Hindlimb muscle (tissue), 1 donor: ENCODE measurements around the gene TMTC2. TPM values are rescaled to one million over a fixed set of nuclear protein-coding genes. Genes with fewer than 3 reads are reported as not detected.
A peak's percentile ranks its signal among the peaks of the same experiment; 100 is the strongest.

Source experiments
- DNase-seq: peaks from one replicate; pipeline ENCODE4 v3.0.0-alpha.2; 2013
- polyA plus RNA-seq: library from polyadenylated mRNA; unstranded; fragments of 120-200 nt; gene quantifications from one replicate; pipeline ENCODE4 v1.2.1, GENCODE V29; 2013; ENCODE audit not compliant: insufficient read length

Gene TMTC2
- polyA plus RNA-seq, 1 donor, result 15.5 TPM

DNA sequence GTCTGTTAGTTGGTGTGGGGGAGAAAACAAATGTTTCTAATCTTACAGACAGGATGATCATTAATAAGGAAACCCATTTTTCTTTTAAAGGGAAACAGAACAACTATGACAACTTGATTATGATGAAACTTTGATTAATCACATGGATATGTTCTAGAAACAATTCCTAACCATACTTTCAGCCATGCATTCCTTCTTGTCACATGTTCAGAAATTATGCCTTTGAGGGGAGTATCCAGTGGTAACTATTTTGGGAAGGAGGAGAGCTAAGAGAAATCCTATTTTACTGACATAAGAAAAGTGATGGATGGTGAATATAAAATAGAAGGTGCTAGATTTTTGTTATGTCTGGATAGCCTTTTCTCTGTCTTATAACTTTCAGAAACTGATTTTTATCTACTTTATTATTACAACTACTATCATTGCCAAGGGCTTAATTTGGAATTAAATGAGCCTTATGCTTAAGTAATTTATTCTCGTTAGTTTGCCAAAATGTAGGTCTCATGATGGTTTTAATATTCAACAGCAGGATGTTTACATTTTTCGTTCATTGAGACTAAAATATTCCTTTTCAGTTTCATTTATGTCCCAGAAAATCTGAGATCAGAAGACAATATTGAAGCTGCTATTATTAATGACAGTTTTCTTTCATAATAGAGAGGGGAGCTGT lies 200.1 kb downstream of the TMTC2 start:
- DNase-seq, result no peak

DNA sequence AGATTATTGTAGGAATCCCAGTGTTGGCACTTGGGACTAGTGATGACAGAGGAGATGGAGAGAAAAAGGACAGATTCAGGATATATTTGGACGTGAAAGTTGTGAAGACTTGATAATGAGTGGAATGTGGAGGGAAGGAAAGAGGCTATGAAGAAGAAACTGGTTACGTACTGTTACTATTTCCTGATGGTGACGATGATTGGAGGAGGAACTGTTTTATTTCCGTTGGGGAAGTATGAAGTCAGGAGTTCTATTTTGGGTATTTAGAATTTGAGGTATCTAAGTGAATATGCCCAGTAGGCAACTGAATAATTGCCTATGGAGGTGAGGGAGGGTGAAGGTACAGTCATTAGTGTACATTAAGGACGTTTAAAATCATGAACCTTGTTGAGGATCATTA lies 207.2 kb downstream of the TMTC2 start:
- no peak for DNase-seq

DNA sequence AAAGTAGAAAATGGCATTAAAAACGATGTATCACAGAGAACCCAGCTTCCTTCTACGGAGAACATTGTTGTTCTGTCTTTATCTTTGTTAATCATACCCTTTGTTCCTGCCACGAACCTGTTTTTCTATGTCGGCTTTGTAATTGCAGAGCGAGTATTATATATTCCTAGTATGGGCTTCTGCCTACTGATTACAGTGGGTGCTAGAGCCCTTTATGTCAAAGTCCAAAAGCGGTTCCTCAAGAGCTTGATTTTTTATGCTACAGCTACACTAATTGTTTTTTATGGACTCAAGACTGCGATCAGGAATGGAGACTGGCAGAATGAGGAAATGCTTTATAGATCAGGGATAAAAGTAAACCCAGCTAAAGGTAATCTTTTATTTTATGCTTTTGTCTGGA lies 209.6 kb downstream of the TMTC2 start:
- DNase-seq, result no peak

DNA sequence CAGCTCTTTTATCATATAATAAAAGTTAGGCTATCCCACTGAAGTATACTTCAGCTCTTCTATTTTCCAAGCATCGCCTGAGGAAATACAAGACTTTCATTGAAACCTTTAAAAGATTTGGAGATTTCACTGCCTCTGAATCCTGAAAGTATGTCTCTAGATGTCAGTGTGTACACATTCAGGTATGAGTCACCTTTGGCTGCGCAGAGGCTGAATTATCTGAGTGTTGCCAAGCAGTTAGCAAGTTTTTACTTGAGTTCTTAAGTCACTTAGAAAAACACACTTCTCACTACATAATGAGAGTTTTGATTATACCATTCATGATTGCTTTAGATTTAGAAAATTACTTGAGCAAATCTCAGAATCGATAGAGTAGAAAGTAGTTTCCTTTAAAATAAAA lies 210.3 kb downstream of the TMTC2 start:
- no peak for DNase-seq

DNA sequence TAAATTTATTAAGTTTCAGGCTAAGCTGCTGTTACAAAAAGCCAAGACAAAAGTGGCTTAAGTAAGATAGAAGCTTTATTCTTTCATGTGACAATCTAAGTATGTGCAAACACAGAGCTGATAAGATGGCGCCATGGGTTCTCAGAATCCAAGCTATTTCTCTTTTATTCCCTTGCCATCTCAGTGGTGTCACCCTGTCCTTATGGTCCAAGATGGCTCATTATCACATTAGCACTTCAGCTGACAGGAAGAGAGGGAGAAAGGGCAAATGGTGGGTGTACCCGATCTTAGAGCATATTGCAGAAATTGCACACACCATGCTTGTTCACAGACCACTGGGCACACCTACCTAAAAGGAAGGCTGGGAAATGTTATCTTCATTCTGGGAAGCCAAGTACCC lies 211.7 kb downstream of the TMTC2 start:
- no peak for DNase-seq

DNA sequence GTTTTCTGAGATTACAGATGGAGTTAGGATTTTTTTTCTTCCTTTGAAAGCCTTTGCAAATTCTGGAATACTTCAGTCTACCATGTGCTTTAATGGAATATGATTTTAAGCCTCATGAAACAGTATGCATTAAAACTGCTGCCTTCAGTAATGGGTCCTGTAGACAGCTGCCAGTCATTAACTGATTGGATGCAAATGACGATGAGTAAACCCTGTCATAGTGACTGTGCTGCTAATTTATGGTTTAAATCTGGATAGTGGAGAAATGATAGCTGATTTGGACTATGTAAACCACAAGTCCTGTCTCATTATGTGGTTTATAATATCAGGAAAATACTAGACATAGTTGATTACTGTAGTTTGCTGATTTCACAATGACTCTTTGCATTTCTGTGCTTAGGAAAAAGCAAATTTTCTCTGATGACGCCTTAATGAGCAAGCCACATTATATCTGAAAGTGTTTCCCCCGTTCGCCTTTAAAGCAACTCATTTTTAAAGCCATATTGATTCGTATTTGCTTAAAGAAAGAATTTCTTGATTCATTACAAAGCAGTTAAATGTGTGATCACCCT lies 217.6 kb downstream of the TMTC2 start:
- DNase-seq, result no peak

DNA sequence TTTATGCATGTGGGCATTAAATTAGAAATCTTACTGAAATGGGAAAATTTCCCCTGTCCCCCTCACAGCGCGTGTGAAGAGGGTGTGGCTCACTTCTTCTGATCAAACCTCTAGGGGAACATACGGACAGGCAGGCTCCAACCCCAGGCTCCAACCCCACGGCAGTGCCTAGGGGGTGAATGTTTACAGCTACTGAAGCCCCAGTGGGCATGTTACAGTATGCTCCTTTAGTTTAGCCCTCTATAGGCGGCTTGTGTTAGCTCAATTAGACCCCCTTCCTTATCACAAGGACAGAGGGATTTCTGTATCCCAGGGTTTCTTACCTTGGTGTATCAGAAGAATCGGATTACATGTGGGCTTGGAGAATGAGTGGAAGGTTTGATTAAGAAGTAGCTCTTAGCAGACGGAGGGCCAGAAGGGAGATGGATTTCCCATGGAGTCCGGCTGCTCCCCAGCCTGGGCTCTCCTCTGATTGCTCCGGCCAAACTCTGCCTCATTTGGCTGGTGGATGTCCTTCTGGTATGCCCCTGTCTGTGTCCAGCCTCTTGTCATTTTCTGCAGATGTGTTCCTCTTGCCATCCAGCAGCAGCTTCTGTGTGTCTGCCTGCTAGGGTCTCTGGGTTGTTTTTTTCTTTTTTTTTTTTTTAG lies 223.7 kb downstream of the TMTC2 start:
- no peak for DNase-seq

DNA sequence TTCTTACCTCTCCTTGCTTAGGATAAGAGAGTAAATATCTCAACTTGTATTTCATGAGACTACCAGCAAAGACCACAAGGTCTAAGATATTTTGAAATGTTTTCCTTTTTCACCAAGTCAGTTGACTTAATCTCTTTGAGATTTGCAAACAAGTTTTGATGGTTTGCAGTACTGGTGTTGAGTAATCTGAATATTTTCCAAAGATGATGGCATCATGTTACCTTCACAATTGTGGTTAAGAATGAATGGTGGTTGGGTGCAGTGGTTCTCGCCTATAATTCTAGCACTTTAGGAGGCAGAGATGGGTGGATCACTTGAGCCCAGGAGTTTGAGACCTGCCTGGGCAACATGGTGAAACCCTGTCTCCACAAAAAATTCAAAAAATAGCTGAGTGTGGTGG lies 225.7 kb downstream of the TMTC2 start:
- DNase-seq, result no peak

DNA sequence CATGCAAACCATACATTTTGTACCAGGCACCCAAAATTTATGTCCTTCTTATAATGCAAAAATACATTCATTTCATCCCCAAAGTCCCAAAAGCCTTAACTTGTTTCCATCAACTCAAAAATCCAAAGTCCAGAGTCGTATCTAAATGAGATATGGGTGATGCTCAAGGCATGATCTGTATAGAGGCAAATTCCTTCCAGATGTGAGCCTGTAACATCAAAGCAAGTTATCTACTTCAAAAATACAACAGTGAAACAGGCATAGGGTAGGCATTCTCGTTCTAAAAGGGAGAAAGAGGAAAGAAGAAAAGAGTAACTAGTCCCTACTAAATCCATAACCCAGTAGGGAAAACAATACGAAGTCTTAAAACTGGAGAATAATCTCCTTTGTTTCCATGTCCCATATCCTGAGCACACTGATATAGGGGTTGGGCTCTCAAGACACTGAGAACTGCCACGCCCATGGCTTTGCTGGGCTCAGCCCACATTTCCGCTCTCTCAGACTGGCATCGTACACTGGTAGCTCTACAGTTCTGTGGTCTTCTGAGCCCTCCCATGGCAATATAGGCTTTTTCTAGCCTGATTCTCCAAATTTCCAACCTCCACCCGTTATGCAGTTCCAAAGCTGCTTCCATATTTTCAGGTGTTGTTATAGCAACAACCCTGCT lies 232.8 kb downstream of the TMTC2 start:
- DNase-seq, result no peak

DNA sequence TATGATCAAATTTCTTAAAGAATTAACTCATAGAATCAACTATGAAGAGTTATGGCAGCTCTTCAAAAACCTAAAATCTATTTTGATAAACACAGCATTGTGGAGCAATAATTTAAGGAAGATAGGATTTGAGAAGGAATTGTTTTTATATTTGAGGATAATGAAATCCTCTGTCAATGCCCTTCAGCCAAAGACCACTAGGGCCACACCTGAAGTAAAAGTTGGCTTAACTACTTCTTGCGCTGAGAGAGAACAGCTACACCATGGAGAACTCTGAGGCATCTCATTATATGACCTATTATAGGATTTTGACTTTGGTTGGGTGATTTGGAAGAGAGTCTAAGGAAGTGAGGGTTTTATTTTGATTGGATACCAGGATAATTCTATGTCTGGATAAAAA lies 237.2 kb downstream of the TMTC2 start:
- DNase-seq, result no peak

DNA sequence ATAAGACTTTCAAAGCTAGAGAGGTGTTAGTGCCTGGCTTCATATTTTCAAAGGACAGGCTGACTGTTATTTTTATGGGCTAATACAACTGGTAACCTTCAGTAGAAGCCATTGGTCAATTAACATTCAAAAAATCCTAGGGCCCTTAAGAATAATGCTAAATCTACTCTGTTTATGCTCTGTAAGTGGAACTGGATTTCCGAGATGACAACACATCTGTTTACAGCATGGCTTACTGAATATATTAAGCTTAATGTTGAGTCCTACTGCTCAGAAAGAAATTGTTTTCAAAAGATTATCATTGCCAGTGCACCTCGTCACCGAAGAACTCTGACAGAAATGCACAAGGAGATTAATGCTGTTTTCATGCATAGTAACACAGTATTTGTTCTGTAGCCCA lies 239.9 kb downstream of the TMTC2 start:
- DNase-seq, result no peak

DNA sequence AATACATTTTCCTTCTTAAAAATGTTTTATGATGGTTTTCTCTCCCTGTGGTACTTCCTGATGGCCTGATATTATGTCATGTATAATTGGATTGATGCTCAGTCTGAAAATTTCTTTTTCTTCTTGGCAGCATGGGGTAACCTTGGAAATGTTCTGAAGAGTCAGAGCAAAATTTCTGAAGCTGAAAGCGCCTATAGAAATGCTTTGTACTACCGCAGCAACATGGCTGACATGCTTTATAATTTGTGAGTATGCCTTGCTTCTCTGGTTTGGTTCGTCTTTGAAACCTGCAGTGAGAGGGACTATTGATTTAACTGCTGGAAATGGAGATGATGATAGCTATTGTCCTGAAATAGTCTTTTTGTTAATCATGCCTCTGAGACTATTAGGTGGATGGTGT lies 243.6 kb downstream of the TMTC2 start:
- DNase-seq, result no peak

DNA sequence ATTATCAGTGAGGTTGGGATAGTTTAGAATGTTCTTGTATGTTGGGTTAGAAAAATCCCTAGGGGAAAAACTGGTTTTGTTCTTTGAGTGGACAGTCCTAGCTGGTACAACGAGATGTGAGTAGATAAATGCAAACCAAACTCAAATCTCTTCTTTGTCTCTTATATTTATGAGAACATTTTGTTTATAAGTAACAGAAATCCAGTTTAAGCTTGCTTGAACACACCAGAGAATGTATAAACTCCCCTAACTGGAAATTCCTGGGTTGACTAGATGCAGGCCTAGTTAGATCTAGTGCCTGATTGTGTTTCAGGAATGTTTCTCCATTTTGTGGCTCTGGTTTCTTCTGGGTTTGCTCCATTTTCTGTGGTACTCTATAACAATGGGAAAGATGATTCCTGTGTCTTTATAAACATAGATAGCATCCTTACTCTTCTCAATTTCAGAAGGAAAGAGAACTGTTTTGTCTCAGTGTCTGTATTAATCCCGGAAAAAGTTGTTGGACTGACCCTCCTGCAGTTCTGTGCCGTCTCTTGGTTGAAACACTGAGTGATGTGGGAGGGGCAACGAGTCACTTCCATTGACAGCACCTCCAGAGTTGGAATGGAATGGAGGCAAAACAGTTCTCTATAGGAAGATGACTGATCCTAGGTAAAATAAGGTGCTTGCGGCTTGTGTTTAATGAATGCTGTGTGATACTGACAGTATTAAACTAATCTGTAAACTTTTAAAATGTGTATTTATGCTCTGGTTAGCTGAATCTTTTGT lies 244.8 kb downstream of the TMTC2 start:
- no peak for DNase-seq

DNA sequence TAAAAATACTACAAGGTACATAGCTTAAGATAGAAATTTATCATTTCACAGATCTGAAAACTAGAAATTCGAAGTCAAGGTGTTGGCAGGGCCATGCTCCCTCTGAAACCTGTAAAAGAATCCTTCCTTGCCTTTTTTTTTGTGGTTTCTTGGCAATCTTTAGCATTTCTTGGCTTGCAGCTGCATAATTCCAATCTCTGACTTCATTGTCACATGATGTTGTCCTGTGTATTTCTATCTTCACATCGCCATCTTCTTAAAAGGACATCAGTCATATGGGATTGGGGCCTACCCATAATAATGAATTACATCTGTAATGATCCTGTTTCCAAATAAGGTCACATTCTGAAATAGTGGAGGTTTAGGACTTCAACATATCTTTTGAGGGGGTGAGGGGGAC lies 250.4 kb downstream of the TMTC2 start:
- DNase-seq, result no peak

DNA sequence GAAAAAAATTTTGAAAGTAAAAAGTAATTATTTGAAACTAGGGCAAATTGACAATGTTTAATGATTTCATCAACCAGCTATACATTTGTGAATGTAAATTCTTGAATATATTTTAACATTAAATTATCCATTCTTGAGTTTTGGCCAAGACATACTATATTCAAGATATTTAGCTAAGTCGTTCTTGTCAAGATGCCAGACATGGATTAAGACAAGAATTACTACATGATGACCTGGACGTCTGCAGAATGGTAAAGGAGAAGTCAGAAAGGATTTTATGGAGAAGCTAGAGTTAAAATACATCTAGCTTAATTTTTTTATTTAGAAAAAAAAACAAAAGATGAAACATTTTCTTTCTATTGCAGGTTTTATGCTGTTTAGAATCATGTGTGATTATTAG lies 255.8 kb downstream of the TMTC2 start:
- no peak for DNase-seq

DNA sequence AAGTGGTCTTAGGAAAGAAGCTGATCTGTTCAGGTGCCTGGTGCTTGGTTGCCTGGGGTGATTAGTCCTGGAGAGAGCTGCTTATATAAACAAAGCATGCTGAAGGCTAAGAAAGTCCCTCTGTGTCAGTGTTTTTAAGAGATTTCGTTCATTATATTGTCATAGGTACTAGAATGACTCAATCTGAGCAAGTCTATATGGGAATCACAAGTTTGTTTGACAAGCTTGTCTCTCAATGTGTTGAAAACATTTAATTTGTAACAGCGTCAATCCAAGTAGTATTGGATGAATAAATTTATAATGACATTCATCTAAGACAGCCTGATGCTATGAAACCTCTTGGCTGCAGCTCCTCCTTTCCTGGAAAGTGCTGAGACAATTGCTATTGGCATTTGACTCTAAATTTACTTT lies 256.3 kb downstream of the TMTC2 start:
- DNase-seq, result peak; percentile 34

DNA sequence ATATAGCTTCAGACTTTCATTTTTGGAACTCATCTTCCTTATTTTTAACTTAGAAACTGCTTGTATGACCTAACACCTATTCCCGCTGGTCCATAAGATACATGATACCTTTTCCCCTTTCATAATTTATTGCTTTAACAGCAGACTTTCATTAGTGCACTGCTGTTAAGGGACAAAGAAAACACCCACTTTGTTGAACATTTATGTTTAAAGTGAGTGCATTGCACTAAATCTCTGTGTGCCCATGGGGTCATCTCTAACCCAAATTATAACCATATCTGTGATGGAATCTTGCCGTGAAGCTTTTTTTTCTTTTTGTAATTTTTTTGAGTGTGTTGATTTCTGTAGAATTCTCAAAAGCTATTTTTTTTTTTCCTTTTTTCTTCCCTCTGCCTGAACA lies 261.8 kb downstream of the TMTC2 start:
- DNase-seq, result no peak

DNA sequence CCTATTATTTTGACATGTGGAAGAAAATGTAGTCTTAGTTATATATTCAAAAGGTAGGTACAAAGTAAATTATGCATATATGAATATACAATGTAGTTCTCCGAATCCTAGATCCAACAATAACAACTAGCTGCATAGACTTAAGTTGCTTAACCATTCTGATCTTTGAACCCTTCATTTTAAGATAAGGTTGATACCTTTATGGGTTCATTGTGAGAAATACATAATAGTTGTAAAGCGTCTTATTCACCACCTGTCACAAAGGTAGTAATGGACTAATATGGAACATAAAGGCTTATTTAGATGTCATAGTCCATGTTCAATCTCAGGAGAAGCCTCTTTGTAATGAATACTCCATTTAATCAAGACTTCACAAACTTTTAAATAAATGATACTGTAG lies 263.6 kb downstream of the TMTC2 start:
- no peak for DNase-seq

DNA sequence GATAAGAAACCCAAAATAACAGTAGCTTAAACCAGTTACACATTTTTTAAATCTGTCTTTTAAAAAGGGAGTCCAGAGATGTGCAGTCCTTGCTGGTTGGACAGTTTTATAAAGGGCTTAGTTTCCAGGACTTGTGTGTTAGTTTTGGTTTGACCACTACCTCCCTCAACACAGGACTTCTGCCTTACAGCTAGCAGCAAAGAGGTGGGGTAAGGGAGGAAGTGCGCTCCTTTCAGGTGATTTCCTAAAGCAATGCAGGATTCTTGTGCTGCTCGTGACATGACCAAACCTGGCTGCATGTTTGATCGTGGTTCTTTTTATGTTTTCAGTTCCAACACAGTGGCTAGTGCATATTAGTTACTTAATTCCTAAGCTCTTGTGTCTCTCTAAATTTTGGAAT lies 266.2 kb downstream of the TMTC2 start:
- no peak for DNase-seq

DNA sequence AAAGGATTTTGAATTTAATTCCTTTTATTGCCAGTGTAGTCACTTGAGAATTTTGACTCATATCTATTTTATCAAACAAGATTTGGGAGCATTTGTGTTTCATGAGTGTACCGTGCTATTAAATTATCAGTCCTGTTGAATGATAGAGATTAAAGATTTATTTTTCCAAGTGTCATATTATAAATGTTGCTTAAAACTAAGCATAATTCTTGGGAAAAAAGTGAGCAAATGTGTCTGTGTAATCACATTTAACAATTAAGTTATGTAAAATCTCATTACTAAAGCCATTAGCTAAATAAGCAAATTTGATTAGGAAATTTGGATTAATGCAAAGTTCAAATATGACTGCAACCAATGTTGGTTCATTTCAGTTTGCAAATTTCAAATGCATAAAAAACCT lies 266.7 kb downstream of the TMTC2 start:
- no peak for DNase-seq

DNA sequence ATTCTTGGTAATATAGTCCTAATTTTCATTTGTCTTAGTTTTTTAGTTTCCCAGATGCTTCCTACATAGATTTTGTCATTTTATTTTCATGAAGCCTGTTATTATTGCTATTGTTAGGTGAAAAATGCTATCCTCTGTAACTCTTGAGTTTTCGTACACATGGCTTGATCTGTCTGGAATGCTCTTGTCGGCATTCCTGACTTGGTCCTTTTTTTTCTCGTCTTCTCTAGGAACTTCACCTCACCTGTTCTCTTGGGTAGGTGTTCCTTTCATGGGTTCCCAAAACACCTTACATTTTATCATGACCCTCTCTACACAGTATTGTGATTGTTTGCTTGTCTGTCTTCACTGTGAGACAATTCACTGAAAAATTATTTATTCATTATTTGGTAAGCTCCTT lies 267.4 kb downstream of the TMTC2 start:
- DNase-seq, result no peak

DNA sequence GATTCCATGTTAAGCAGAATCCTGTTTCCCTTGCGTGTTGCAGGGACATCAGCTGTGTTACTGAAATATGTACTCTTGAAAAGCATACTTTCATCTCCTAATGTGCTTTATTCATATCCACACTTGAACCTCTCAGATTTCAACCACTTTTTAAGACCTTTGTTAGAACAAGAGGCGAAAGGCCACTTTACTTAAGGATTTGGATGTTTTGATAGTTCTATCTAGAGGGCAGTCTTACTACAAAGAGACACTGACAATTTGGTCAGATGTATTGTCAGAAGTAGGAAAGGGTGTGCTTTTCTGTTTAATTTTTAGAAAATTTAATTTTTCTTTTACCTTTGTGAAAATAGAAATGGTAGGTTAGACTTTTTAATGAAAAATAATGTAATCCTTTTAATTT lies 267.9 kb downstream of the TMTC2 start:
- DNase-seq, result no peak

DNA sequence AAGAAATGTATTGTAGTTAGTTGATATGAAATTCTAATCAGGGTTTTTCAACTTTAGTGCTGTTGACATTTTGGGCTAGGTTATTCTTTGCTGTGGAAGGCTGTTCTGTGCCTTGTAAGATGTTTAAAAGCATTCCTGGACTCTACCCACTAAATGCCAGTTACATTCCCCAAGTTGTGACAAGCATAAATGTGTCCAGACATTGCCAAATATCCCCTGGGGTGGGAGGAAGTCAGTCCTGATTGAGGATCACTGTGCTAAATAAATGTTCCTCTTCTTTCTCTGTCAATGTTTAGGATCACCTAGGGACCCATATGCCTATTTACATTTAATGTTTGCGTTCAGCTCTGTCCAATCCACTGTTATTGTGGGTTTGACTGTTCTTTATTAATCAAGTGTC lies 268.3 kb downstream of the TMTC2 start:
- DNase-seq, result no peak
